Mesendoderm (in vitro differentiated cells): ENCODE measurements around the gene SEMG2.
A peak's percentile ranks its signal among the peaks of the same experiment; 100 is the strongest.

Experiments
- DNase-seq: peaks from one replicate; pipeline ENCODE4 v3.0.0; 2013
- H2AK5ac ChIP-seq: 2 replicates; pipeline ENCODE4 v1.6.1; 2013; ENCODE audit warnings: low read length, inconsistent platforms
- H2BK120ac ChIP-seq: 2 replicates; pipeline ENCODE4 v1.6.1; 2013; ENCODE audit warnings: low read depth, mild to moderate bottlenecking, low read length, moderate library complexity, mixed read lengths
- H2BK15ac ChIP-seq: replicated peaks from 2 replicates; pipeline ENCODE4 v1.6.1; 2013; ENCODE audit warnings: low read depth, mild to moderate bottlenecking, moderate library complexity
- H2BK5ac ChIP-seq: 2 replicates; pipeline ENCODE4 v1.6.1; 2013; ENCODE audit warnings: low read length, inconsistent platforms
- H3K18ac ChIP-seq: 2 replicates; pipeline ENCODE4 v1.6.1; 2013; ENCODE audit warnings: mild to moderate bottlenecking, low read length, mixed read lengths
- H3K23ac ChIP-seq: one replicate; pipeline ENCODE4 v1.6.1; 2013; ENCODE audit warnings: low read length
- H3K27ac ChIP-seq: 2 replicates; pipeline ENCODE4 v1.5.1; 2013; ENCODE audit warnings: low read depth, mild to moderate bottlenecking, inconsistent platforms, low read length, moderate library complexity
- H3K27me3 ChIP-seq: 2 replicates; pipeline ENCODE4 v1.6.1; 2013; ENCODE audit warnings: low read length, control low read depth, mild to moderate bottlenecking, inconsistent platforms; ENCODE audit not compliant: insufficient read depth, poor library complexity
- H3K36me3 ChIP-seq: 2 replicates; pipeline ENCODE4 v1.6.1; 2013; ENCODE audit warnings: low read length, inconsistent platforms; ENCODE audit not compliant: control insufficient read depth, insufficient read depth
- H3K4ac ChIP-seq: one replicate; pipeline ENCODE4 v1.6.1; 2013; ENCODE audit warnings: low read depth, mild to moderate bottlenecking, low read length, moderate library complexity
- H3K4me1 ChIP-seq: 2 replicates; pipeline ENCODE4 v1.6.1; 2013; ENCODE audit warnings: low read depth, low read length, inconsistent platforms; ENCODE audit not compliant: control insufficient read depth
- H3K4me2 ChIP-seq: 2 replicates; pipeline ENCODE4 v1.6.1; 2013; ENCODE audit warnings: low read length
- H3K4me3 ChIP-seq: 2 replicates; pipeline ENCODE4 v1.5.1; 2013; ENCODE audit warnings: mild to moderate bottlenecking, low read length
- H3K56ac ChIP-seq: one replicate; pipeline ENCODE4 v1.6.1; 2013; ENCODE audit warnings: low read length
- H3K79me1 ChIP-seq: 2 replicates; pipeline ENCODE4 v1.6.1; 2013; ENCODE audit warnings: low read length, inconsistent platforms
- H3K79me2 ChIP-seq: 2 replicates; pipeline ENCODE4 v1.6.1; 2013; ENCODE audit warnings: mild to moderate bottlenecking, low read length; ENCODE audit not compliant: control insufficient read depth, insufficient read depth
- H3K9ac ChIP-seq: 2 replicates; pipeline ENCODE4 v1.6.1; 2013; ENCODE audit warnings: low read length, inconsistent platforms
- H4K5ac ChIP-seq: one replicate; pipeline ENCODE4 v1.6.1; 2013; ENCODE audit warnings: low read length
- H4K8ac ChIP-seq: one replicate; pipeline ENCODE4 v1.6.1; 2013; ENCODE audit warnings: low read depth, mild to moderate bottlenecking, control low read depth, low read length, moderate library complexity
- WGBS: extraction: QIAGEN DNeasy Blood & Tissue Kit; methylation state at CpG from one replicate; pipeline ENCODE4 v1.1.7; 2013; ENCODE audit warnings: low lambda C conversion rate, missing lambda C conversion rate; ENCODE audit not compliant: insufficient coverage; ENCODE audit errors: extremely low coverage; 5-methylcytosine and 5-hydroxymethylcytosine counted together

SEMG2 gene

GRCh38 chr20:45193331-45193730 is 27.8 kb upstream of the SEMG2 start:
- Histone ChIP-seq H2BK15ac (no peak overlapping the region), H3K36me3 (no peaks in the 10 kb centered on the region), H2BK5ac (no peak overlapping the region), H3K27me3 (no peaks in the 10 kb centered on the region), H3K4me2 (no peak overlapping the region), H3K4me3 (no peak overlapping the region), H3K56ac (no peak overlapping the region), H2BK120ac (no peak overlapping the region), H3K4me1 (no peaks in the 10 kb centered on the region), H2AK5ac (no peak overlapping the region), H3K79me1 (no peaks in the 10 kb centered on the region), H3K79me2 (no peaks in the 10 kb centered on the region), H3K27ac (no peak overlapping the region), H3K4ac (no peak overlapping the region), H4K8ac (no peak overlapping the region), H3K23ac (no peak overlapping the region), H4K5ac (no peak overlapping the region), H3K9ac (no peak overlapping the region), H3K18ac (no peak overlapping the region)
- no CpG with 5 or more reads among the region's 2 CpGs for WGBS
- no peak for DNase-seq

DNA sequence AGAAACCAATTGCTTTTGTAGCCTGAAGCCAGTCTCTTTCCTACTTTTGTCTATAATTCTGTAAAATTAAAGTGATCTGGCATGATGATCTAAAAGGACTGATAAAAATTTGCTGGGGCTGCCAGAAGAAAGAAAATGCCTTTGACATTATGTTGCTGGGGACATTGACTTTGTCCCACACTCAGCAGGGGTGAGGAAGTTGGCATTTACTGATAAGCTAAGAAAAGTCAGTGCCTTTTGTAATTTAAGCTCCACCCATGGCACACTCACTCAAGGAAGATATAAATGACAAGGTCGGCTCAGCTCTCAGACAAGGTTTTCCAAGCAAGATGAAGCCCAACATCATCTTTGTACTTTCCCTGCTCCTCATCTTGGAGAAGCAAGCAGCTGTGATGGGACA is 14.4 kb upstream of the SEMG2 start, which contains the start of gene SEMG1:
SEMG1 (plus strand) TSS at position 309 of the 400 bp plus-strand sequence; CDS start at position 330, 21 bp downstream.
- Histone ChIP-seq H3K4me1 (no peaks in the 10 kb centered on the region), H3K79me2 (no peaks in the 10 kb centered on the region), H3K56ac (no peak within 1 kb of the TSS), H2AK5ac (no peak within 1 kb of the TSS), H3K79me1 (no peaks in the 10 kb centered on the region), H2BK120ac (no peak within 1 kb of the TSS), H3K9ac (no peak within 1 kb of the TSS), H3K4me3 (no peak within 1 kb of the TSS), H3K4ac (no peak within 1 kb of the TSS), H3K27me3 (no peaks in the 10 kb centered on the region), H2BK15ac (peak within 1 kb of the TSS; percentile 85), H3K4me2 (no peak within 1 kb of the TSS), H3K18ac (no peak within 1 kb of the TSS), H2BK5ac (no peak within 1 kb of the TSS), H4K5ac (no peak within 1 kb of the TSS), H4K8ac (no peak within 1 kb of the TSS), H3K36me3 (no peaks in the 10 kb centered on the region), H3K23ac (no peak within 1 kb of the TSS), H3K27ac (no peak within 1 kb of the TSS)
- WGBS: no CpG with 5 or more reads among the region's 1 CpG
- DNase-seq: peak; percentile 69

GRCh38 chr20:45209924-45210323 is 11.2 kb upstream of the SEMG2 start:
- Histone ChIP-seq H3K36me3 (no peaks in the 10 kb centered on the region), H3K4me2 (no peak overlapping the region), H3K23ac (no peak overlapping the region), H3K18ac (no peak overlapping the region), H3K27ac (no peak overlapping the region), H2BK15ac (no peak overlapping the region), H2BK5ac (no peak overlapping the region), H3K27me3 (no peaks in the 10 kb centered on the region), H2AK5ac (no peak overlapping the region), H3K4ac (no peak overlapping the region), H4K5ac (no peak overlapping the region), H3K9ac (no peak overlapping the region), H3K79me2 (no peaks in the 10 kb centered on the region), H3K56ac (no peak overlapping the region), H2BK120ac (no peak overlapping the region), H3K4me1 (no peaks in the 10 kb centered on the region), H3K79me1 (no peaks in the 10 kb centered on the region), H4K8ac (no peak overlapping the region), H3K4me3 (no peak overlapping the region)
- WGBS: no CpG with 5 or more reads among the region's 1 CpG
- no peak for DNase-seq

- Histone ChIP-seq H3K4me2 (no peak overlapping the region), H2AK5ac (no peak overlapping the region), H4K8ac (no peak overlapping the region), H3K4ac (no peak overlapping the region), H3K27me3 (no peaks in the 10 kb centered on the region), H3K79me1 (no peaks in the 10 kb centered on the region), H4K5ac (no peak overlapping the region), H3K9ac (no peak overlapping the region), H3K27ac (no peak overlapping the region), H3K23ac (no peak overlapping the region), H2BK5ac (no peak overlapping the region), H3K36me3 (no peaks in the 10 kb centered on the region), H3K79me2 (no peaks in the 10 kb centered on the region), H3K18ac (no peak overlapping the region), H2BK15ac (no peak overlapping the region), H2BK120ac (no peak overlapping the region), H3K4me3 (no peak overlapping the region), H3K4me1 (no peaks in the 10 kb centered on the region), H3K56ac (no peak overlapping the region)
- DNase-seq: no peak
These were observed 9.4 kb upstream of the SEMG2 start for GRCh38 chr20:45211569-45212474.

DNA sequence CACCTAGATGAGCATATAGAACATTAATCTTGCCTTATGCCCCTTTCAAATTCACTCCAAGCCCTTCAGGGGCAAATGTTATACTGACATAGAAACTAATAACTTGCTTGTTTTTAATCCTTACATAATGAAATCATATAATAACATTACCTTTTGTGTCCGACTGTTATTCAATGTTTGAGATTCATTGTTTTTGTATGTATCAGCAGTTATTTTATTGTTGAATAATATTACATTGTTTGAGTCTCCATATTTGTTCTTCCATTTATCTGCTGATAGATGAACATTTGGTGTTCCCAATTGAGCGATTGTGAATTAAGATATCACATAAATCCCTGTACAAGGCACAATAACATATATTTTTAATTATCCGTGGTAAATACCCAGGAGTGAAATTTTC is 8.3 kb upstream of the SEMG2 start:
- Histone ChIP-seq H3K4me3 (no peak overlapping the region), H3K56ac (no peak overlapping the region), H2BK5ac (no peak overlapping the region), H3K4ac (no peak overlapping the region), H3K36me3 (no peaks in the 10 kb centered on the region), H3K23ac (no peak overlapping the region), H3K18ac (no peak overlapping the region), H3K79me2 (no peaks in the 10 kb centered on the region), H3K9ac (no peak overlapping the region), H2AK5ac (no peak overlapping the region), H2BK15ac (no peak overlapping the region), H2BK120ac (no peak overlapping the region), H3K4me2 (no peak overlapping the region), H4K8ac (no peak overlapping the region), H3K27ac (no peak overlapping the region), H3K27me3 (no peaks in the 10 kb centered on the region), H3K79me1 (no peaks in the 10 kb centered on the region), H4K5ac (no peak overlapping the region), H3K4me1 (no peaks in the 10 kb centered on the region)
- no CpG with 5 or more reads among the region's 3 CpGs for WGBS
- DNase-seq: no peak

GRCh38 chr20:45218124-45218523 is 3.0 kb upstream of the SEMG2 start:
- Histone ChIP-seq H2BK5ac (no peak overlapping the region), H3K79me1 (no peaks in the 10 kb centered on the region), H3K36me3 (no peaks in the 10 kb centered on the region), H2BK120ac (no peak overlapping the region), H4K8ac (no peak overlapping the region), H3K56ac (no peak overlapping the region), H3K23ac (no peak overlapping the region), H4K5ac (no peak overlapping the region), H3K4me1 (no peaks in the 10 kb centered on the region), H3K27me3 (no peaks in the 10 kb centered on the region), H2AK5ac (no peak overlapping the region), H3K4ac (no peak overlapping the region), H3K4me3 (no peak overlapping the region), H3K27ac (no peak overlapping the region), H3K18ac (no peak overlapping the region), H3K79me2 (no peaks in the 10 kb centered on the region), H2BK15ac (no peak overlapping the region), H3K4me2 (no peak overlapping the region), H3K9ac (no peak overlapping the region)
- no peak for DNase-seq
- WGBS: no CpG with 5 or more reads among the region's 4 CpGs
